ENCODE results near the gene CYP2C19.

The CYP2C19 gene

DNA sequence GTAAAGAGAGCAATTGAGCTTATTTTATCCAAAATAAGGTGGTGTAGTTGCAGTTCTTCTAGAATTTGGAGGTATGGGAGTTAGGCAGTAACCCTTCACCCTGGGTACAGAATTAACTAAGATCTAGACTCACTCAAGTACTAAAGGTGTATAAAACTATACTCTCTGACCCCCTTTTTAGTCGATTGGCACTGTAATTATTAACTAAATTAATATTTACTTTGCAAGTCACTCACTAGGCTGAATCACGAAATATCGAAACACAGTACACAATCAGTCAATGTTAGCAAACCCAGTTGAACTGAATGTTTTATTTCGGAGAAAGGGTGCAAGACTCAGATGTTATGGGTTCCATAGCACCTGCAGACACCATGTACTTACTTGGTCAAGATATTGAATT is 14.6 kb upstream of the CYP2C19 start:
- TF ChIP-seq POLR2AphosphoS5 (IDR thresholded peaks at IDR 0.05; ENCODE audit: low read depth, low read length) (no peak), SIN3A (IDR thresholded peaks at IDR 0.05; ENCODE audit: borderline replicate concordance, insufficient read depth, low read length) (no peak), FOXP2 (optimal IDR thresholded peaks at IDR 0.05; ENCODE audit: borderline replicate concordance, extremely low read depth, extremely low read length, insufficient read depth) (no peak), TAF1 (IDR thresholded peaks at IDR 0.05; ENCODE audit: borderline replicate concordance, insufficient read depth, low read length) (no peak)
- TF ChIP-seq, protein P1, sequence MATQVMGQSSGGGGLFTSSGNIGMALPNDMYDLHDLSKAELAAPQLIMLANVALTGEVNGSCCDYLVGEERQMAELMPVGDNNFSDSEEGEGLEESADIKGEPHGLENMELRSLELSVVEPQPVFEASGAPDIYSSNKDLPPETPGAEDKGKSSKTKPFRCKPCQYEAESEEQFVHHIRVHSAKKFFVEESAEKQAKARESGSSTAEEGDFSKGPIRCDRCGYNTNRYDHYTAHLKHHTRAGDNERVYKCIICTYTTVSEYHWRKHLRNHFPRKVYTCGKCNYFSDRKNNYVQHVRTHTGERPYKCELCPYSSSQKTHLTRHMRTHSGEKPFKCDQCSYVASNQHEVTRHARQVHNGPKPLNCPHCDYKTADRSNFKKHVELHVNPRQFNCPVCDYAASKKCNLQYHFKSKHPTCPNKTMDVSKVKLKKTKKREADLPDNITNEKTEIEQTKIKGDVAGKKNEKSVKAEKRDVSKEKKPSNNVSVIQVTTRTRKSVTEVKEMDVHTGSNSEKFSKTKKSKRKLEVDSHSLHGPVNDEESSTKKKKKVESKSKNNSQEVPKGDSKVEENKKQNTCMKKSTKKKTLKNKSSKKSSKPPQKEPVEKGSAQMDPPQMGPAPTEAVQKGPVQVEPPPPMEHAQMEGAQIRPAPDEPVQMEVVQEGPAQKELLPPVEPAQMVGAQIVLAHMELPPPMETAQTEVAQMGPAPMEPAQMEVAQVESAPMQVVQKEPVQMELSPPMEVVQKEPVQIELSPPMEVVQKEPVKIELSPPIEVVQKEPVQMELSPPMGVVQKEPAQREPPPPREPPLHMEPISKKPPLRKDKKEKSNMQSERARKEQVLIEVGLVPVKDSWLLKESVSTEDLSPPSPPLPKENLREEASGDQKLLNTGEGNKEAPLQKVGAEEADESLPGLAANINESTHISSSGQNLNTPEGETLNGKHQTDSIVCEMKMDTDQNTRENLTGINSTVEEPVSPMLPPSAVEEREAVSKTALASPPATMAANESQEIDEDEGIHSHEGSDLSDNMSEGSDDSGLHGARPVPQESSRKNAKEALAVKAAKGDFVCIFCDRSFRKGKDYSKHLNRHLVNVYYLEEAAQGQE (IDR thresholded peaks at IDR 0.05; ENCODE audit: insufficient read depth in 1 of 2, low read depth in 2 of 2, low read length in 2 of 2): no peak

DNA sequence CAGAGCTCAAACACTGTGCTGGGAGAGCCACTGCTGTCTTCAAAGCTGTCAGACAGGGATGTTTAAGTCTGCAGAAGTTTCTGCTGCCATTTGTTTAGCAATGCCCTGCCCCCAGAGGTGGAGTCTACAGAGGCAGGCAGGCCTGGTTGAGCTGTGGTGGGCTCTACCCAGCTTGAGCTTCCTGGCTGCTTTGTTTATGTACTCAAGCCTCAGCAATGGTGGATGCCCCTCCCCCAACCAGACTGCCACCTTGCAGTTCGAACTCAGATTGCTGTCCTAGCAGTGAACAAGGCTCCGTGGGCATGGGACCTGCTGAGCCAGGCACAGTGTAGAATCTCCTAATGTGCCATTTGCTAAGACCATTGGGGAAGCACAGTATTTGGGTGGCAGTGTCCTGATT is 4.6 kb upstream of the CYP2C19 start:
- TF ChIP-seq POLR2AphosphoS5 (IDR thresholded peaks at IDR 0.05; ENCODE audit: low read depth, low read length) (no peak), FOXP2 (optimal IDR thresholded peaks at IDR 0.05; ENCODE audit: borderline replicate concordance, extremely low read depth, extremely low read length, insufficient read depth) (no peak), SIN3A (IDR thresholded peaks at IDR 0.05; ENCODE audit: borderline replicate concordance, insufficient read depth, low read length) (no peak)
- TF ChIP-seq, protein P1 (IDR thresholded peaks at IDR 0.05; ENCODE audit: insufficient read depth in 1 of 2, low read depth in 2 of 2, low read length in 2 of 2): no peak

DNA sequence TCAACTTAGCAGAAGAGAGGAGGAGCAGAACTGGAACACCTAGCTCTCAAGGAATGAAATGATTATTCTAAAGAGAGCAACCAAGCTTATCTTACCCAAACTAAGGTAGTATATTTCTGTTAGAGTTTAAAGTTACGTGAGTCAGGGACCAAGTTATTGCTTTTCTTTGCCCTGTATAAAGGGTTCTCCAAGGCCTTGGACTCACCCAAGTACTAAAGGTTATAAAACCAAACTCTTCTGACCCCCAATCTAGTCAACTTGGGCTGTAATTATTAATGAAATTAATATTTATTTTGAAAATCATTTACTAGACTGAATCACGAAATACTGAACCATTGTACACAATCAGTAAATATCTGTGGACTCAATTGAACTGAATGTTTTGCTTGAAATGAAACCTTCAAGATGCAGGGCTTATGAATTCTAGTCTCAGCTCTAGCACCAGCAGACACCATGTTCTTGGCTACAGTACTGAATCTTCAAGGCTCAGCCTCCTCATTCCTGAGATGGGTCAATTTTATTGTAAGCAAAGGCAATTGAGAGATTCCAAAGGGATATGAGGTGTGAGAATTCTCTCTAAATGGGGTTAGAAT is 1.8 kb upstream of the CYP2C19 start:
- TF ChIP-seq, protein P1 (IDR thresholded peaks at IDR 0.05; ENCODE audit: insufficient read depth in 1 of 2, low read depth in 2 of 2, low read length in 2 of 2): no peak
- no peak for TF ChIP-seq POLR2AphosphoS5 (IDR thresholded peaks at IDR 0.05; ENCODE audit: low read depth, low read length)
- TF ChIP-seq SIN3A (IDR thresholded peaks at IDR 0.05; ENCODE audit: borderline replicate concordance, insufficient read depth, low read length): no peak
- TF ChIP-seq TAF1 (IDR thresholded peaks at IDR 0.05; ENCODE audit: borderline replicate concordance, insufficient read depth, low read length): no peak
- no peak for TF ChIP-seq FOXP2 (optimal IDR thresholded peaks at IDR 0.05; ENCODE audit: borderline replicate concordance, extremely low read depth, extremely low read length, insufficient read depth)

DNA sequence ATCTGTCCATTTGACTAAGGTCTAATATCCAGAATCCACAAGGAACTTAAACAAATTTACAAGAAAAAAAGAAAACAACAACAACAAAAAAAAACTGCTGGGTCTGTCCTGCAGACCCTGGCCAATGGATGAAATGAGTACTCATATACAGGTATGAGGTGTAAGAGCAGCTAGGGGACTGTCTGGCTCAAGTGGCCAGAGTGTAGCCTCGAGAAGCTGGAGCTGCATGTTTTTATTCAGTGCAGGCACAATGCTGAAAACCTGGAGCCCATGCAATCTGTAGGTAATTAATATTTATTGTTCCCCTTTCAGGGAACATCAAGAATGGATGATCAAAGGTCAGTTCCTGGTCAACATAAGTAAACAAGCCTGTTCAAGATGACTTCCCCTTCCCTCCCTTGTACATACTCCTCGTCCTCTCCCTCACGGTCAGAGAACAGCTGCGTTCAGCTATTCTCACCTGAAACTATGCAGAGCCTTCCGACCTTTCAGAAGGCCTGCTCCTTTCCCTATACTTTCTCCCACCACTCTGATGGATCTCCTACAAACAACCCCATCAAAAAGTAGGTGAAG is 15.5 kb downstream of the CYP2C19 start:
- TF ChIP-seq TAF1 (IDR thresholded peaks at IDR 0.05; ENCODE audit: borderline replicate concordance, insufficient read depth, low read length) (no peak), SIN3A (IDR thresholded peaks at IDR 0.05; ENCODE audit: borderline replicate concordance, insufficient read depth, low read length) (no peak), POLR2AphosphoS5 (IDR thresholded peaks at IDR 0.05; ENCODE audit: low read depth, low read length) (no peak), FOXP2 (optimal IDR thresholded peaks at IDR 0.05; ENCODE audit: borderline replicate concordance, extremely low read depth, extremely low read length, insufficient read depth) (no peak)
- TF ChIP-seq, protein P1 (IDR thresholded peaks at IDR 0.05; ENCODE audit: insufficient read depth in 1 of 2, low read depth in 2 of 2, low read length in 2 of 2): no peak

Measured in PFSK-1 (cell line).